Panc1 (cell line): Measurements from ENCODE around the gene SETX.

Experiments used
- CTCF ChIP-seq: fragments of 450-650 bp; IDR thresholded peaks from 2 replicates; pipeline ENCODE4 v1.5.1; 2017; ENCODE audit warnings: mild to moderate bottlenecking
- POLR2AphosphoS5 ChIP-seq: IDR thresholded peaks from 2 replicates; pipeline ENCODE4 v1.6.1; 2012; ENCODE audit warnings: mild to moderate bottlenecking, low read depth, low read length, moderate library complexity
- REST ChIP-seq, 2 experiments: IDR thresholded peaks; 2 replicates each; pipeline ENCODE4 v1.6.1; 2011 to 2012; ENCODE audit warnings: low read depth in 2 of 2, control low read depth in 1 of 2, low read length in 1 of 2, mild to moderate bottlenecking in 1 of 2, moderate library complexity in 1 of 2; ENCODE audit not compliant: insufficient read depth in 1 of 2
- SIN3A ChIP-seq: IDR thresholded peaks from 2 replicates; pipeline ENCODE4 v1.6.1; 2012; ENCODE audit warnings: low read depth, mild to moderate bottlenecking, low read length, moderate library complexity, borderline replicate concordance; ENCODE audit not compliant: insufficient read depth
- TCF7L2 ChIP-seq: IDR thresholded peaks from 2 replicates; pipeline ENCODE4 v1.6.1; 2011; ENCODE audit warnings: mild to moderate bottlenecking, low read depth, low read length, inconsistent platforms

GRCh38 chr9:132221941-132222340, 132.8 kb downstream of the SETX start:
- TF ChIP-seq REST (IDR thresholded peaks at IDR 0.05; ENCODE audit: insufficient read depth in 1 of 2, low read depth in 2 of 2, low read length in 1 of 2) (no peak), CTCF (no peak), SIN3A (no peak), POLR2AphosphoS5 (no peak), TCF7L2 (no peak)
